Suprapubic skin (tissue), 4 donors: ENCODE measurements around the gene FSD1L.

Experiments used
- CTCF ChIP-seq, 2 donors: fragments of 200-600 bp in 1 of 2; fragments of 450-650 bp in 1 of 2; sonication (generic) in 1 of 2; IDR thresholded peaks; one replicate each; pipeline ENCODE4 v1.5.1; 2016 to 2019; ENCODE audit warnings: antibody characterized with exemption in 2 of 2, mild to moderate bottlenecking in 1 of 2, moderate library complexity in 1 of 2
- POLR2A ChIP-seq, 2 donors: fragments of 450-650 bp; IDR thresholded peaks; one replicate each; pipeline ENCODE4 v1.6.1; 2017; ENCODE audit warnings: antibody characterized with exemption in 2 of 2, mild to moderate bottlenecking in 2 of 2, moderate library complexity in 2 of 2
- POLR2AphosphoS5 ChIP-seq, 3 donors: sonication (generic); formaldehyde crosslinking; IDR thresholded peaks; one replicate each; pipeline ENCODE4 v1.6.1; 2017; ENCODE audit warnings: antibody characterized with exemption in 3 of 3

DNA sequence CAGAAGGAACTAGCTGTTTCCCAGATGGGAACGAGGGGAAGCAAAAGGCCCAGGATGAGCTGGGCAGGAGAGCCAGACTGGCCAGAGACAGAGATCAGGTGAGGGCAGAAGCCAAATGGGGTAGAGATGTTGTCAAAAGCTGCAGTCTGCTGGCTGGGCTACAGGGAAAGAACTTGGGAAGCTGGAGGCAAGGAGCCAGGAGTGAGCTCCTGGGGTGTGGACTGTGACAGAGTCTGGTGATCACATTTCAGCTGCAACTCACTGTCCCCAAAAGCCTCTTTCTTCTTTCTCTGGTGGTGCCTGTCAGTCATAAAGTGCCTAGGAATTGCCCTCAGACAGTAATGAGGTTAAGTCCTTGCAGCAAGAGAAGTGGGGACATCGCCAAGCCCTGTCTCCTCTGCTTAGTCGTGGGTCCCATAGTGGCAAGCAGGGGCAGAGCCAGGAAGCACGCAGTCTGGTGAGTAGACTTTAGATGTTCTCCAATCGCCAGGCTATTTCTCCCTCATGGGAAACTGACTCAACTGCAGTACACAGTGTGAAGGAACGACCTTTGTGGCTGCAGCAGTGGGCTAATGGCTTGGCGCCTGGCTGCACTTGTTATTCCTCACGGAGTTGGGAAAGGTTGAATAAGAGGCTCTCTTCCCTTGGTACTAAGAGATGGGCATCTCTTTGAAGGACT, 2.5 kb upstream of the FSD1L start:
- no peak for TF ChIP-seq CTCF (IDR thresholded peaks at IDR 0.05)
- TF ChIP-seq POLR2A (IDR thresholded peaks at IDR 0.05) = no peak
- no peak for TF ChIP-seq POLR2AphosphoS5 (IDR thresholded peaks at IDR 0.05)
